K562 (cell line): ENCODE measurements around the gene PPP1R14C. TPM values are rescaled to one million over a fixed set of nuclear protein-coding genes. Genes with fewer than 3 reads are reported as not detected.
A peak's percentile ranks its signal among the peaks of the same experiment; 100 is the strongest.

Experiments used
- CBFA2T3 ChIP-seq: fragments of 450-650 bp; IDR thresholded peaks from 2 replicates; pipeline ENCODE4 v1.6.1; 2017
- CHD1 ChIP-seq: fragments of 200-600 bp; sonication (generic); IDR thresholded peaks from one replicate; pipeline ENCODE4 v1.6.1; 2012; ENCODE audit warnings: mild to moderate bottlenecking, moderate library complexity, low read length, inconsistent platforms
- ETV5 ChIP-seq: sonication (generic); formaldehyde crosslinking; IDR thresholded peaks from 2 replicates; pipeline ENCODE4 v1.4.0; 2020; ENCODE audit warnings: low read depth, mild to moderate bottlenecking, missing genetic modification reagents
- KLF10 ChIP-seq: fragments of 250-450 bp; sonication (Bioruptor Pico); IDR thresholded peaks from 2 replicates; pipeline ENCODE4 v1.6.1; 2021; ENCODE audit warnings: matching md5 sums
- MECOM ChIP-seq: fragments of 250-450 bp; sonication (Bioruptor Pico); IDR thresholded peaks from 2 replicates; pipeline ENCODE4 v1.8.0; 2022; ENCODE audit warnings: inconsistent platforms
- NR1H2 ChIP-seq: sonication (generic); formaldehyde crosslinking; IDR thresholded peaks from 2 replicates; pipeline ENCODE4 v1.4.0; 2020; ENCODE audit warnings: mild to moderate bottlenecking, missing genetic modification reagents
- STAG1 ChIP-seq: sonication (generic); formaldehyde crosslinking; IDR thresholded peaks from 2 replicates; pipeline ENCODE4 v1.5.0; 2020; ENCODE audit warnings: missing genetic modification reagents, borderline replicate concordance
- ZC3H11A ChIP-seq: IDR thresholded peaks from 2 replicates; pipeline ENCODE4 v1.6.1; 2012; ENCODE audit warnings: low read depth, low read length, improper control_type of control experiment
- ZNF431 ChIP-seq: sonication (generic); formaldehyde crosslinking; IDR thresholded peaks from 2 replicates; pipeline ENCODE4 v1.8.0; 2022; ENCODE audit warnings: mild to moderate bottlenecking, missing genetic modification reagents
- polyA plus RNA-seq, 8 experiments: library from polyadenylated mRNA; depleted of rRNA in 4 of 8; stranded (reverse) in 5 of 8; unstranded in 3 of 8; fragments of >200 nt; fragmentation: Nextera tagmentation in 2 of 8; fragmentation: Illumina TruSeq in 1 of 8; extraction: Ambion mirVana in 2 of 8; extraction: Trizol in 1 of 8; gene quantifications; 2 replicates each; pipeline versions ENCODE4 v1.2.1 to v1.2.3, GENCODE V29; 2011 to 2014; ENCODE audit warnings: inconsistent platforms in 1 of 8, missing spikeins in 1 of 8
- total RNA-seq, 7 experiments: library from RNA; depleted of rRNA in 6 of 7; stranded (reverse); fragments of >200 nt in 6 of 7; fragmentation: Illumina TruSeq in 2 of 7; extraction: Trizol in 2 of 7; gene quantifications; 2 replicates each; pipeline versions ENCODE4 v1.2.1 to v1.2.3, GENCODE V29; 2011 to 2021; ENCODE audit warnings: low replicate concordance in 1 of 7
- TF ChIP-seq, protein P1 (sequence below), 2 experiments: fragments of 450-650 bp; IDR thresholded peaks; 2 replicates each; pipeline ENCODE4 v1.6.1; 2016; ENCODE audit warnings: mild to moderate bottlenecking in 2 of 2, borderline replicate concordance in 1 of 2, low read depth in 1 of 2, moderate library complexity in 1 of 2
- TF ChIP-seq, protein P2 (sequence below): fragments of 250-450 bp; sonication (Bioruptor Pico); IDR thresholded peaks from 2 replicates; pipeline ENCODE4 v1.5.0; 2022; ENCODE audit warnings: mild to moderate bottlenecking
- TF ChIP-seq, protein P3 (sequence below), 2 experiments: fragments of 450-650 bp; IDR thresholded peaks; 2 replicates each; pipeline ENCODE4 v1.6.1; 2018; ENCODE audit warnings: mild to moderate bottlenecking in 2 of 2, low read depth in 1 of 2; ENCODE audit not compliant: partially characterized antibody in 2 of 2

The PPP1R14C gene
- total and polyA plus RNA-seq, 9 of the 15 experiments (the other 6 are each of a cell fraction or from before 2014, with no cell fraction given): 4.5 to 16.6 (median 11.9) TPM

DNA sequence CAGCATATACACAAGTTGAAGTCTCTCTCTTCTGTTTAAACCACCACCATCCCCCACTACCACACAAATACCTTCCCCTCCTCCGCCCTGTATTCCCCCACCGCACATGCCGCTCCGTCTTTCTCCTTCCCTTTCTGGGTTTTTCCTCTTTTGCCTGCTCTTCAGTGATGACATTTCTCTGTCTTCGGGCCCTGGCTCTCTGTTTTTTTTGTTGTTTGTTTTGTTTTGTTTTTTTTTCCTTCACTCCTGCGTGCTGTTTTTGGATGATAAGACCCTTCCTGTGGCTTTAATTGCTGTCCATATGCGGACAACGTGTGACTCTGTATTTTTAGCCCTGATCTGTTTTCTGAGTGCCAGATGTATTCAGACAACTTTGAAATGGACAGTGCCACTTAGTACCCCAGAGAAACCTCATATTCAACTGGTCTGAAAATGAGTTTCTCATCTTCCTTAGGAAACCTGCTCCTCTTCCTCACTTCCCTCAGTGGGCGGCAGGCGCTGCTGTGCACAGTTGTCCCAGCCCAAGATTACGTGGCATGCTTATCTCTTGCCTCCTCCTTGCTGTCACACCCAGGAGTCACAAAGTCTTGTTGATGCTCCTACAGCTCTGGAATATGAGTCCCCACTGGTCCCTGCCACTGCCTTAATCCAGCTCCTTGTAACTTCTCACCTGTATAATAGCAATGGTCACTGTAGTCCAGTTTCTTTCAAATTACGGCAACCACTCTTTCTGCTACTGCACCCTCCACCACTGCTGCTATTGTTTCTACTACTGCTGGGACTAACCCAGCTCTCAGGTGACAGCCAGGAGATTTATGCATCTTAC is 8.2 kb downstream of the PPP1R14C start (continued):
- TF ChIP-seq, protein P1, sequence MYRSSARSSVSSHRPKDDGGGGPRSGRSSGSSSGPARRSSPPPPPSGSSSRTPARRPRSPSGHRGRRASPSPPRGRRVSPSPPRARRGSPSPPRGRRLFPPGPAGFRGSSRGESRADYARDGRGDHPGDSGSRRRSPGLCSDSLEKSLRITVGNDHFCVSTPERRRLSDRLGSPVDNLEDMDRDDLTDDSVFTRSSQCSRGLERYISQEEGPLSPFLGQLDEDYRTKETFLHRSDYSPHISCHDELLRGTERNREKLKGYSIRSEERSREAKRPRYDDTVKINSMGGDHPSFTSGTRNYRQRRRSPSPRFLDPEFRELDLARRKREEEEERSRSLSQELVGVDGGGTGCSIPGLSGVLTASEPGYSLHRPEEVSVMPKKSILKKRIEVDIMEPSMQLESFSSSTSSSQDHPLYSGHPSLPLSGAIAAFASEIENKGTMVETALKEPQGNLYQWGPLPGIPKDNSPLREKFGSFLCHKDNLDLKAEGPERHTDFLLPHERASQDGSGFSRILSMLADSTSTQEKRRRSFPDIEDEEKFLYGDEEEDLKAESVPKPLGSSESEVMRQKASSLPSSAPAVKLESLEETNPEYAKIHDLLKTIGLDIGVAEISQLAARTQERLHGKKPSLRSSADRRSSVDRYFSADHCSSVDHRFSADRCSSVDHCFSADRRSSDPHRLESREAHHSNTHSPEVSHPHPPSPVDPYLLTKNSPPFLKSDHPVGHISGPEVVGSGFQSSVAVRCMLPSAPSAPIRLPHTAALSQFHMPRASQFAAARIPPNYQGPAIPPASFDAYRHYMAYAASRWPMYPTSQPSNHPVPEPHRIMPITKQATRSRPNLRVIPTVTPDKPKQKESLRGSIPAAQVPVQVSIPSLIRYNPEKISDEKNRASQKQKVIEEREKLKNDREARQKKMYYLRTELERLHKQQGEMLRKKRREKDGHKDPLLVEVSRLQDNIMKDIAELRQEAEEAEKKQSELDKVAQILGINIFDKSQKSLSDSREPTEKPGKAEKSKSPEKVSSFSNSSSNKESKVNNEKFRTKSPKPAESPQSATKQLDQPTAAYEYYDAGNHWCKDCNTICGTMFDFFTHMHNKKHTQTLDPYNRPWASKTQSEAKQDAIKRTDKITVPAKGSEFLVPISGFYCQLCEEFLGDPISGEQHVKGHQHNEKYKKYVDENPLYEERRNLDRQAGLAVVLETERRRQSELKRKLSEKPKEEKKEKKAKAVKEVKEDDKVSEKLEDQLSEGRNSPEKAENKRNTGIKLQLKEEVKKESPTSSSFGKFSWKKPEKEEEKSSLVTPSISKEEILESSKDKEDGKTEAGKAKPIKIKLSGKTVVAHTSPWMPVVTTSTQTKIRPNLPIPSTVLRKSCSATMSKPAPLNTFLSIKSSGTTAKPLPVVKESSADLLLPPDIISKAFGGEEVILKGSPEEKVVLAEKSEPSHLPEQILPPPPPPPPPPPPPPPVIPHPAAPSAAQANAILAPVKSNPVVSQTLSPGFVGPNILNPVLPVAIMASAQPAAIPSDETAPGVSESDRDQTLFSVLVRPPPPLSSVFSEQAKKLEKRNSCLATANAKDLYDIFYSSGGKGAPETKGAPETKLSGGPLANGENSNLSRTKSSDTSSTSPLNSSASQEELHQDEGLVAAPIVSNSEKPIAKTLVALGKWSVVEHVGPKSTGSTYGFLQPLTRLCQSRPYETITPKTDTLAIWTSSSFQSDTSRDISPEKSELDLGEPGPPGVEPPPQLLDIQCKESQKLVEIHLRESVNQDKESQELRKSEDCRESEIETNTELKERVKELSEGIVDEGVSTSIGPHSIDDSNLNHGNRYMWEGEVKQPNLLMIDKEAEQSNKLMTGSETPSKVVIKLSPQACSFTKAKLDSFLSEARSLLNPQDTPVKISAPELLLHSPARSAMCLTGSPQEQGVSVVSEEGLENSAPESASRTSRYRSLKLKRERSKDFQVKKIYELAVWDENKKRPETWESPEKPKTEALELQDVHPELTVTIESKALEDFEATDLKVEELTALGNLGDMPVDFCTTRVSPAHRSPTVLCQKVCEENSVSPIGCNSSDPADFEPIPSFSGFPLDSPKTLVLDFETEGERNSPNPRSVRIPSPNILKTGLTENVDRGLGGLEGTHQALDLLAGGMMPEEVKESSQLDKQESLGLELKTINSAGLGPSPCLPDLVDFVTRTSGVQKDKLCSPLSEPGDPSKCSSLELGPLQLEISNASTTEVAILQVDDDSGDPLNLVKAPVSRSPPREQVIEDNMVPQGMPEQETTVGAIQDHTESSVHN (IDR thresholded peaks at IDR 0.05; ENCODE audit: borderline replicate concordance in 1 of 2, low read depth in 1 of 2): 0 out of 4 replicates have a peak, but pooled peaks of 1 of the 2 experiments have one; percentile 61
- no peak for TF ChIP-seq NR1H2
- TF ChIP-seq ZNF431 (CRISPR knock-in tag): 0 out of 2 replicates have a peak, but pooled peaks have one; percentile 39
- no peak for TF ChIP-seq CHD1
- TF ChIP-seq MECOM (CRISPR knock-in tag): peak; percentile 54; the same call in 1 of the 2 replicates
- TF ChIP-seq, protein P2, sequence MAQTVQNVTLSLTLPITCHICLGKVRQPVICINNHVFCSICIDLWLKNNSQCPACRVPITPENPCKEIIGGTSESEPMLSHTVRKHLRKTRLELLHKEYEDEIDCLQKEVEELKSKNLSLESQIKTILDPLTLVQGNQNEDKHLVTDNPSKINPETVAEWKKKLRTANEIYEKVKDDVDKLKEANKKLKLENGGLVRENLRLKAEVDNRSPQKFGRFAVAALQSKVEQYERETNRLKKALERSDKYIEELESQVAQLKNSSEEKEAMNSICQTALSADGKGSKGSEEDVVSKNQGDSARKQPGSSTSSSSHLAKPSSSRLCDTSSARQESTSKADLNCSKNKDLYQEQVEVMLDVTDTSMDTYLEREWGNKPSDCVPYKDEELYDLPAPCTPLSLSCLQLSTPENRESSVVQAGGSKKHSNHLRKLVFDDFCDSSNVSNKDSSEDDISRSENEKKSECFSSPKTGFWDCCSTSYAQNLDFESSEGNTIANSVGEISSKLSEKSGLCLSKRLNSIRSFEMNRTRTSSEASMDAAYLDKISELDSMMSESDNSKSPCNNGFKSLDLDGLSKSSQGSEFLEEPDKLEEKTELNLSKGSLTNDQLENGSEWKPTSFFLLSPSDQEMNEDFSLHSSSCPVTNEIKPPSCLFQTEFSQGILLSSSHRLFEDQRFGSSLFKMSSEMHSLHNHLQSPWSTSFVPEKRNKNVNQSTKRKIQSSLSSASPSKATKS (CRISPR knock-in tag): no peak
- peak; percentile 53; the same call in 1 of the 2 replicates for TF ChIP-seq ZC3H11A
- TF ChIP-seq STAG1 (CRISPR knock-in tag): no peak
- peak; percentile 64; the same call in 1 of the 2 replicates for TF ChIP-seq ETV5 (CRISPR knock-in tag)
- TF ChIP-seq KLF10 (CRISPR knock-in tag): no peak
- peak; percentile 94 for TF ChIP-seq CBFA2T3
- TF ChIP-seq, protein P3, sequence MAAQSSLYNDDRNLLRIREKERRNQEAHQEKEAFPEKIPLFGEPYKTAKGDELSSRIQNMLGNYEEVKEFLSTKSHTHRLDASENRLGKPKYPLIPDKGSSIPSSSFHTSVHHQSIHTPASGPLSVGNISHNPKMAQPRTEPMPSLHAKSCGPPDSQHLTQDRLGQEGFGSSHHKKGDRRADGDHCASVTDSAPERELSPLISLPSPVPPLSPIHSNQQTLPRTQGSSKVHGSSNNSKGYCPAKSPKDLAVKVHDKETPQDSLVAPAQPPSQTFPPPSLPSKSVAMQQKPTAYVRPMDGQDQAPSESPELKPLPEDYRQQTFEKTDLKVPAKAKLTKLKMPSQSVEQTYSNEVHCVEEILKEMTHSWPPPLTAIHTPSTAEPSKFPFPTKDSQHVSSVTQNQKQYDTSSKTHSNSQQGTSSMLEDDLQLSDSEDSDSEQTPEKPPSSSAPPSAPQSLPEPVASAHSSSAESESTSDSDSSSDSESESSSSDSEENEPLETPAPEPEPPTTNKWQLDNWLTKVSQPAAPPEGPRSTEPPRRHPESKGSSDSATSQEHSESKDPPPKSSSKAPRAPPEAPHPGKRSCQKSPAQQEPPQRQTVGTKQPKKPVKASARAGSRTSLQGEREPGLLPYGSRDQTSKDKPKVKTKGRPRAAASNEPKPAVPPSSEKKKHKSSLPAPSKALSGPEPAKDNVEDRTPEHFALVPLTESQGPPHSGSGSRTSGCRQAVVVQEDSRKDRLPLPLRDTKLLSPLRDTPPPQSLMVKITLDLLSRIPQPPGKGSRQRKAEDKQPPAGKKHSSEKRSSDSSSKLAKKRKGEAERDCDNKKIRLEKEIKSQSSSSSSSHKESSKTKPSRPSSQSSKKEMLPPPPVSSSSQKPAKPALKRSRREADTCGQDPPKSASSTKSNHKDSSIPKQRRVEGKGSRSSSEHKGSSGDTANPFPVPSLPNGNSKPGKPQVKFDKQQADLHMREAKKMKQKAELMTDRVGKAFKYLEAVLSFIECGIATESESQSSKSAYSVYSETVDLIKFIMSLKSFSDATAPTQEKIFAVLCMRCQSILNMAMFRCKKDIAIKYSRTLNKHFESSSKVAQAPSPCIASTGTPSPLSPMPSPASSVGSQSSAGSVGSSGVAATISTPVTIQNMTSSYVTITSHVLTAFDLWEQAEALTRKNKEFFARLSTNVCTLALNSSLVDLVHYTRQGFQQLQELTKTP (IDR thresholded peaks at IDR 0.05; ENCODE audit: low read depth in 1 of 2, partially characterized antibody in 2 of 2): peak in 1 of 2 experiments; percentile 89
